Pancreas (tissue), 10 donors: ENCODE data around the gene DAND5. TPM values are rescaled to one million over a fixed set of nuclear protein-coding genes. Genes with fewer than 3 reads are reported as not detected.
"Not testable (repeated sequence)": the region's sequence is repeated elsewhere in the genome, so short reads cannot be mapped to it uniquely, and the experiment has no call there.

ENCODE experiments used
- ATAC-seq, 4 donors: fragments of 200-7000 bp; cut with Tn5 transposase; one replicate each; pipeline versions ENCODE4 v1.8.0 to v1.9.1; 2020; ENCODE audit warnings: mild to moderate bottlenecking in 4 of 4, moderate library complexity in 4 of 4
- DNase-seq, 6 donors: peaks; one replicate each; pipeline ENCODE4 v3.0.0-alpha.2; 2020
- FAIRE-seq: peaks from 2 replicates; lab custom pipeline; 2012; peaks lifted over from hg19 to GRCh38; lab: Jason Lieb, UNC
- H3K27ac ChIP-seq, 4 donors: fragments of 200-600 bp; sonication (generic); 1 replicate in 3 of 4; 2 replicates in 1 of 4; pipeline versions ENCODE4 v1.5.0 to v1.8.0; 2020
- H3K27me3 ChIP-seq, 4 donors: fragments of 200-600 bp; one replicate each; pipeline ENCODE4 v1.8.0; 2021
- H3K36me3 ChIP-seq, 3 donors: fragments of 200-600 bp; sonication (generic) in 1 of 3; one replicate each; pipeline versions ENCODE4 v1.5.0 to v1.8.0; 2020 to 2021
- H3K4me1 ChIP-seq, 3 donors: fragments of 200-600 bp; one replicate each; pipeline ENCODE4 v1.8.0; 2021
- H3K4me3 ChIP-seq, 4 donors: fragments of 200-600 bp; sonication (generic) in 2 of 4; one replicate each; pipeline versions ENCODE4 v1.5.0 to v1.8.0; 2020 to 2021
- H3K9me3 ChIP-seq, 4 donors: fragments of 200-600 bp; one replicate each; pipeline ENCODE4 v1.8.0; 2021
- WGBS, 2 donors: extraction: QIAGEN DNeasy Blood & Tissue Kit; methylation state at CpG; one replicate each; pipeline ENCODE4 v1.1.7; 2013; 5-methylcytosine and 5-hydroxymethylcytosine counted together
- intact Hi-C, 3 donors: fragments of 100-400 bp; cut with DNase I; formaldehyde crosslinking; loops; one replicate each; pipeline versions ENCODE4 v1.11.1 to v1.14.2; 2022
- polyA plus RNA-seq, 2 donors: library from polyadenylated mRNA; stranded (reverse); fragments of 200-250 nt; gene quantifications; one replicate each; pipeline ENCODE4 v1.2.3, GENCODE V29; 2013
- total RNA-seq, 6 donors: library from RNA; stranded (reverse); fragmentation: NEBNext Ultra II Directional in 4 of 6; extraction: Animal tissue kit (Norgen Biotek cat#: 25700) in 4 of 6; gene quantifications; one replicate each; pipeline versions ENCODE4 v1.2.1 to v1.2.4, GENCODE V29; 2021 to 2023
- TF ChIP-seq, protein P1 (sequence below), 4 donors: fragments of 200-600 bp; sonication (generic) in 3 of 4; IDR thresholded peaks; one replicate each; pipeline versions ENCODE4 v1.5.0 to v1.8.0; 2021; ENCODE audit warnings: antibody characterized with exemption in 4 of 4
- donor health status: healthy with polysubstance abuse.
- donor health status: DM: no; HTN: no; CAD: no; lungs with moderate emphysema.
- donor health status: DM: no; HTN: no; CAD: no.
- donor health status: control.
- donor health status: control.
- donor health status: Bipolar disorder and iron deficiency.
- donor health status: DM: yes; HTN: yes; CAD: no.
- donor health status: DM: no; HTN: no; CAD: no.
- donor health status: DM: no; HTN: no; CAD: no.
- donor health status: DM: yes; HTN: yes; CAD: no.

The DAND5 gene
- total and polyA plus RNA-seq, 8 donors = 0.12 to 0.23 (median 0.14) TPM; not detected in 4

DNA sequence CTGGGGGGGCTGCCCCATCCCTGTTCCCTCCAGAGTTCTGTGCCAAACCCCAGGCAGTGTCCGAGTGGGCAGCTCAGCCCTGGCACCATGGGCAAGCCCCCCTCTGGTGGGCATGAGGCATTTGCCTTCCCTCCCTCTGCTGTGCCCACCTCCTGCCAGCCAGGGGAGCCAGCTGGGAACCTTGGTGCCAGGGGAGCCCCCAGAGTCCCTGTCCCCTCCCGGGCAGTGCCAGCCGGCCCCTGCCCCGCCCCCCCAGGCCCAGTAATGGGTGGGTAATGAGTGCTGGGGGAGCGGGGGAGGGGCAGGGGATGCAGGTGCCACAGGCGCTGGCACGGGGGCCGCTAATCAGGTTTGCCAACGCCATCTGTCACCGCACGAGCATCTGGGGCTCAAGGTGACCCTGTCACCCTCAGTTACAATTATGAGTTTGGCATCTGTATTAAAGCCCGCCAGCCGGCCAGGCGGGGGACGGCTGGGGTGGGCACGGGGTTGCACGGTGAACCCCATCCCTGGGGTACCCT is 5.9 kb downstream of the DAND5 start:
- WGBS, 2 donors = 40 to 41% methylated on average over 15 to 17 of the region's 17 CpGs
- FAIRE-seq (no peak), DNase-seq (no peak), ATAC-seq (no peak)
- Histone ChIP-seq H3K9me3 (no peaks in the 10 kb centered on the region), H3K27ac (no peak overlapping the region), H3K4me1 (no peaks in the 10 kb centered on the region), H3K27me3 (no peaks in the 10 kb centered on the region), H3K4me3 (no peak overlapping the region), H3K36me3 (no peaks in the 10 kb centered on the region)
- intact Hi-C loops = loop anchor here in 2 of 3 donors (5.0 to 10.0 kb wide), 2 partner anchors 117 to 290 kb away; no protein-coding TSS in a partner anchor
- TF ChIP-seq, protein P1, sequence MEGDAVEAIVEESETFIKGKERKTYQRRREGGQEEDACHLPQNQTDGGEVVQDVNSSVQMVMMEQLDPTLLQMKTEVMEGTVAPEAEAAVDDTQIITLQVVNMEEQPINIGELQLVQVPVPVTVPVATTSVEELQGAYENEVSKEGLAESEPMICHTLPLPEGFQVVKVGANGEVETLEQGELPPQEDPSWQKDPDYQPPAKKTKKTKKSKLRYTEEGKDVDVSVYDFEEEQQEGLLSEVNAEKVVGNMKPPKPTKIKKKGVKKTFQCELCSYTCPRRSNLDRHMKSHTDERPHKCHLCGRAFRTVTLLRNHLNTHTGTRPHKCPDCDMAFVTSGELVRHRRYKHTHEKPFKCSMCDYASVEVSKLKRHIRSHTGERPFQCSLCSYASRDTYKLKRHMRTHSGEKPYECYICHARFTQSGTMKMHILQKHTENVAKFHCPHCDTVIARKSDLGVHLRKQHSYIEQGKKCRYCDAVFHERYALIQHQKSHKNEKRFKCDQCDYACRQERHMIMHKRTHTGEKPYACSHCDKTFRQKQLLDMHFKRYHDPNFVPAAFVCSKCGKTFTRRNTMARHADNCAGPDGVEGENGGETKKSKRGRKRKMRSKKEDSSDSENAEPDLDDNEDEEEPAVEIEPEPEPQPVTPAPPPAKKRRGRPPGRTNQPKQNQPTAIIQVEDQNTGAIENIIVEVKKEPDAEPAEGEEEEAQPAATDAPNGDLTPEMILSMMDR (IDR thresholded peaks at IDR 0.05) = no peak

DNA sequence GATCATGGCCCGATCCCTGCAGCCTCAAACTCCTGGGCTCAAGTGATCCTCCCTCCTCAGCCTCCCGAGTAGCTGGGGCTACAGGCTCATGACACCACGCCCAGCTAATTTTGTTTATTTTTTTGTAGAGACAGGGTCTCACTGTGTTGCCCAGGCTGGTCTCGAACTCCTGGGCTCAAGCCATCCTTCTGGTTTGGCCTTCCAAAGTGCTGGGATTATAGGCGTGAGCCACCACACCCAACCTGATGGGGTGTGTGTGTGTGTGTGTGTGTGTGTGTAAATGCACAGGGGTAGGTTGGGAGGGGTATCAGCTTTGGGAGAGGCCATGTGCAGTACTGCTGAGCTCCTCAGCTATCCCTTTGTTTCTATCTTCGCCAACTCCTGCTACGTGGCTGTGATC is 6.7 kb downstream of the DAND5 start:
- not testable (repeated sequence) for H3K27ac ChIP-seq, H3K4me3 ChIP-seq, H3K27me3 ChIP-seq, FAIRE-seq, H3K4me1 ChIP-seq, DNase-seq, H3K36me3 ChIP-seq, ATAC-seq, H3K9me3 ChIP-seq
- intact Hi-C loops = loop anchor here in 2 of 3 donors (5.0 to 10.0 kb wide), 2 partner anchors 116 to 289 kb away; no protein-coding TSS in a partner anchor
- WGBS, 2 donors = 61 to 73% methylated on average over 7 of the region's 7 CpGs

DNA sequence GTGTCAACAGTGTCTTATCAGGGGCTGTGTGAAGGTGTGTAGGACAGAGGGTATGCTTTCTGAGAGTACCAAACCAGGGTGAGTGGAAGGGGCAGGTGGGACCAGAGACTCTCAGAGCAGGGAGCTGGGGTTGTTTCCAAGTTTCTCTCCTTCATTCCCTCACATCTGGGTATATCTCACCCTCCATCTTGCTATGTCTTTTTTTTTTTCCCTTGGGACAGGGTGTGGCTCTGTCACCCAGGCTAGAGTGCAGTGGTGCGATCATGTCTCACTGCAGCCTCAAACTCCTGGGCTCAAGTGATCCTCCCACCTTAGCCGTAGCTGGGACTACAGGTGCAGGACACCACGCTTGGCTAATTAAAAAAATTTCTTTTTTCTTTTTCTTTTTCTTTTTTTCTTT is 10.6 kb downstream of the DAND5 start:
- Histone ChIP-seq H3K27ac (no peak overlapping the region), H3K27me3 (no peaks in the 10 kb centered on the region), H3K9me3 (no peaks in the 10 kb centered on the region), H3K36me3 (no peaks in the 10 kb centered on the region), H3K4me3 (no peak overlapping the region), H3K4me1 (peaks cover 0 to 1% (median 0%) of the 10 kb centered on the region in 3 donors)
- TF ChIP-seq, protein P1 (IDR thresholded peaks at IDR 0.05) = no peak
- FAIRE-seq (no peak), DNase-seq (no peak), ATAC-seq (no peak)
- intact Hi-C loops = loop anchor here in 2 of 3 donors (5.0 to 10.0 kb wide), 5 partner anchors 82 to 285 kb away; no protein-coding TSS in a partner anchor
- 88 to 96% methylated on average over 3 of the region's 3 CpGs for WGBS, 2 donors

DNA sequence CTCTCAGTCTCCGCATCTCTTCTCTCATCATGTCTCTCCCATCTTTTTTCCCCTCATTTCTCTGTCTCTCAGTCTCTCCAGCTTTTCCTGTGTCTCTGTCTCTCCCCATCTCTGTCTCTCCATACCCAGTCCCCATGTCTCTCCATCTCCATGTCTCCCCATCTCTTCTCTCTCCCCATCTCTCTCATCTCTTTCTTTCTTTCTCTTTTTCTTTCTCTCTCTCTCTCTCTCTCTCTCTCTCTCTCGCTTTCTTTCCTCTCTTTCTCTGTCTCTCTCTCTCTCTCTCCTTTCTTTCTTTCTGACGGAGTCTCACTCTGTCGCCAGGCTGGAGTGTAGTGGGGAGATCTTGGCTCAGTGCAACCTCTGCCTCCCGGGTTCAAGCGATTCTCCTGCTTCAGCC is 13.3 kb downstream of the DAND5 start:
- Histone ChIP-seq H3K4me1 (peaks cover 0 to 3% (median 0%) of the 10 kb centered on the region in 3 donors), H3K4me3 (no peak overlapping the region), H3K36me3 (no peaks in the 10 kb centered on the region), H3K9me3 (no peaks in the 10 kb centered on the region), H3K27ac (no peak overlapping the region), H3K27me3 (no peaks in the 10 kb centered on the region)
- intact Hi-C loops = loop anchor here in 2 of 3 donors (5.0 to 10.0 kb wide), 3 partner anchors 80 to 280 kb away; no protein-coding TSS in a partner anchor
- TF ChIP-seq, protein P1 (IDR thresholded peaks at IDR 0.05) = no peak
- WGBS, 2 donors = 67 to 81% methylated on average over 6 of the region's 6 CpGs
- no peak for FAIRE-seq
- ATAC-seq = no peak
- DNase-seq = no peak

DNA sequence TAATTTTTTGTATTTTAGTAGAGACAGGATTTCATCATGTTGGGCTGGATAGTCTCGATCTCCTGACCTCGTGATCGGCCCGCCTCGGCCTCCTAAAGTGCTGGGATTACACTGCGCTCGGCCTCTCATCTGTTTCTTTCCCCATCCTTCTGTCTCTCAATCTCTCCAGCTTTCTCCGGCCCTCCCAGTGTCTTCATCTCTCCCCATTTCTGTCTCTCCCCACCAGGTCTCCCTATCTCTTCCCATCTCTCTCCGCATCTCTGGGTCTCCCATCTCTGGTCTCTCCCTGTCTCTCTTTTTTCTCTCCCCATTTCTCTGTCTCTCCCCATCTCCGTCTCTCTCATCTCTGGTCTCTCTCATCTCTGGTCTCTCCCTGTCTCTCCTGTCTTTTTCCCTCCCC is 13.7 kb downstream of the DAND5 start:
- 23 to 37% methylated on average over 10 of the region's 10 CpGs for WGBS, 2 donors
- intact Hi-C loops = loop anchor here in 2 of 3 donors (5.0 to 10.0 kb wide), 3 partner anchors 79 to 279 kb away; no protein-coding TSS in a partner anchor
- Histone ChIP-seq H3K27ac (no peak overlapping the region), H3K4me3 (peak overlapping the region in 1 of 4 donors; percentile 26), H3K4me1 (peaks cover 0 to 3% (median 0%) of the 10 kb centered on the region in 3 donors), H3K27me3 (no peaks in the 10 kb centered on the region), H3K9me3 (no peaks in the 10 kb centered on the region), H3K36me3 (no peaks in the 10 kb centered on the region)
- ATAC-seq (no peak), FAIRE-seq (no peak), DNase-seq (no peak)
- TF ChIP-seq, protein P1 (IDR thresholded peaks at IDR 0.05) = no peak
